Activated CD4-positive, alpha-beta T cell treated with anti-CD3 and anti-CD28 coated beads, Interleukin-2, Interleukin-6, amounts not matched to agents 100 ng/mL and 50 ng/mL, durations not matched to agents 16 hours and 8 hours (primary cell): ENCODE measurements around the gene AHCYL2.
"Not testable (repeated sequence)": the region's sequence is repeated elsewhere in the genome, so short reads cannot be mapped to it uniquely, and the experiment has no call there.

Experiments used
- DNase-seq: peaks from one replicate; pipeline ENCODE4 v3.0.0-alpha.2; 2020

AHCYL2 gene

GRCh38 chr7:129462420-129462819 lies 237.6 kb downstream of the AHCYL2 start:
- DNase-seq: no peak

- DNase-seq: no peak
These were observed 239.4 kb downstream of the AHCYL2 start for GRCh38 chr7:129464194-129464593.

- DNase-seq: no peak
These were observed 240.2 kb downstream of the AHCYL2 start for GRCh38 chr7:129465080-129465479.

GRCh38 chr7:129466796-129467195 lies 242.0 kb downstream of the AHCYL2 start:
- no peak for DNase-seq

- DNase-seq: no peak
These were observed 243.3 kb downstream of the AHCYL2 start for GRCh38 chr7:129468087-129468486.

- DNase-seq: peak; percentile 29
These were observed 243.7 kb downstream of the AHCYL2 start for GRCh38 chr7:129468547-129468946.

GRCh38 chr7:129469930-129470329 lies 245.1 kb downstream of the AHCYL2 start:
- no peak for DNase-seq

GRCh38 chr7:129470411-129470810 lies 245.6 kb downstream of the AHCYL2 start:
- no peak for DNase-seq

GRCh38 chr7:129471402-129471827 lies 246.6 kb downstream of the AHCYL2 start:
- peak; percentile 20 for DNase-seq

GRCh38 chr7:129475931-129476330 lies 251.1 kb downstream of the AHCYL2 start:
- DNase-seq: not testable (repeated sequence)

GRCh38 chr7:129476398-129476797 lies 251.6 kb downstream of the AHCYL2 start:
- DNase-seq: not testable (repeated sequence)
